HEK293 (cell line): ENCODE data around the gene GNA12.

Experiments used
- OVOL3 ChIP-seq: fragments of 450-650 bp; formaldehyde crosslinking; IDR thresholded peaks from 2 replicates; pipeline ENCODE4 v1.5.1; 2016; ENCODE audit warnings: missing biosample characterization, missing genetic modification characterization
- SP2 ChIP-seq: fragments of 450-650 bp; formaldehyde crosslinking; IDR thresholded peaks from 2 replicates; pipeline ENCODE4 v1.5.1; 2016; ENCODE audit warnings: missing biosample characterization, missing genetic modification characterization
- TRIM28 ChIP-seq: IDR thresholded peaks from 2 replicates; pipeline ENCODE4 v1.6.1; 2011; ENCODE audit warnings: low read length, control low read depth, borderline replicate concordance
- ZNF670 ChIP-seq: fragments of 450-650 bp; formaldehyde crosslinking; IDR thresholded peaks from 2 replicates; pipeline ENCODE4 v1.5.1; 2016; ENCODE audit warnings: missing biosample characterization, missing genetic modification characterization, low read depth

DNA sequence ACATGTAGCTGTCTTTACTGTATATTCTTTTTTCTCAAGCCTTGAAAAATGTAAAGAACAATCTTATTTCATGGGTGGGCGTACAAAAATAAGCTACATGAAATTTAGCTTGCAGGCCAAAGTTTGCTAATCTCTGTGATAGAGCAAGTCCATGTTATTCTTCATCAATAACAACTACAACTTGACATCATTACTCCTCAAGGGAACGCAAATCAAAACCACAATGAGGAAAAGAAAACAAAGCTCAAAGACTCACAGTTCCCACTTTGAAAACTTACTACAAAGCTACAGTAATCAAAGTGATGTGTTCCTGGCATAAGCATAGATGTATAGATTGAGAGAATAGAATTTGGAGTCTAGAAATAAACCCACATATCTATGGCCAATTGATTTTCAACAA, 62.5 kb downstream of the GNA12 start:
- TF ChIP-seq OVOL3 (tag by site-specific recombination) = no peak
- TF ChIP-seq ZNF670 (tag by site-specific recombination) = no peak
- no peak for TF ChIP-seq SP2 (tag by site-specific recombination)
- TF ChIP-seq TRIM28 = no peak
